DND-41 (cell line): Measurements from ENCODE around the gene TMEM106A.
"Not testable (repeated sequence)": the region's sequence is repeated elsewhere in the genome, so short reads cannot be mapped to it uniquely, and the experiment has no call there.

Experiments
- CTCF ChIP-seq: IDR thresholded peaks from 2 replicates; pipeline ENCODE4 v1.5.1; 2012; ENCODE audit warnings: borderline replicate concordance, low read length, moderate library complexity, mild to moderate bottlenecking; ENCODE audit not compliant: poor library complexity, severe bottlenecking; ENCODE audit errors: extremely low read depth
- EZH2 ChIP-seq: IDR thresholded peaks from 3 replicates; pipeline ENCODE4 v1.6.1; 2012; ENCODE audit warnings: borderline replicate concordance, low read depth, mild to moderate bottlenecking, moderate library complexity, low read length, inconsistent platforms; ENCODE audit not compliant: severe bottlenecking

DNA sequence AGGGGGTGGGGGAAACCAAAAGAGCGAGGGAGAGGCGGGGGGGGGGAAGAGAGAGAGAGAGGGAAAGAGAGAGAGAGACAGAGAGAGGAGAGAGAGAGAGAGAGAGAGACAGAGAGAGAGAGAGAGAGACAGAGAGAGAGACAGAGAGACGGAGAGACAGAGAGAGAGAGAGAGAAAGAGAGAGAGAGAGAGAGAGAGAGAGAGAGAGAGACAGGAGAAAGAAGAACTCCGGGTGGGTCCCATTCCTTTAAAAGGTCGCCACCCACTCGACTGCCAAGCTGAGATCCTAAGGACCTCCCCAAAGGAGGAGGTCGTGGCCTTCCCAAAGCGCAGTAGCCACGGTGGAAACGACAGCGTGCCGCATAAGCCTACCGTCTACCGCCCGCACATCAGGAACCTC lies 21.6 kb downstream of the TMEM106A start:
- not testable (repeated sequence) for TF ChIP-seq CTCF, EZH2
